ENCODE measurements around the gene ARHGAP22. TPM values are rescaled to one million over a fixed set of nuclear protein-coding genes. Genes with fewer than 3 reads are reported as not detected.

ARHGAP22 gene
- total RNA-seq, 1 donor from 2014 or later: 0.82 TPM

DNA sequence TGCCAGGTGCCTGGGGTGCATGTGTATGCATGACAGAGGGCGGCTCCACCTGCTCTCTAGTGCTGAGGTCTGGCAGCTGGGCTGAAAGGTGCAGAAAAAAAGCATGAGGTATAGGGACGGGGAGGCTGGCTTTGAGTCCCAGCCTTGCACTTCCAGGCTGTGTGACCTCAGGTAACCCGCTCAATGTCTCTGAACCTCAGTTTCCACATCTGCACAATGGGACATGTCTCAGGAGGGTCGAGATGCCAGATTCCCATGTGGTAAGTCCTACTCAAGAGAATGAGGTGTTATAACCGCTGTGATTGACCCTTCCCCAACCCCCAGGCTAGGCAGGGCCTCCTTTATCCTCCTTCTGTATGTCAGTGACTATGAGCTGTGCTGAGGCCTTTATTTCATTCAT is 48.8 kb downstream of the ARHGAP22 start:
- ATAC-seq (ENCODE audit: low read depth) (no peak), DNase-seq (no peak)
- intact Hi-C loops (cut with micrococcal nuclease): loop anchor here (10.0 kb wide), 1 partner anchor 959 kb away; no protein-coding TSS in a partner anchor
- Mint-ChIP-seq H3K4me3 (no peak overlapping the region), H3K36me3 (ENCODE audit: low read depth) (no peaks in the 10 kb centered on the region), H3K27me3 (no peaks in the 10 kb centered on the region), H3K9me3 (no peaks in the 10 kb centered on the region), H3K4me1 (peaks cover 11% of the 10 kb centered on the region), H3K27ac (no peak overlapping the region)
- CTCF ChIA-PET: interaction anchor here (1.2 to 11.4 kb wide), 3 partner anchors 101 to 105 kb away, joined by 3 to 301 read pairs (median 22); no protein-coding TSS in a partner anchor
- POLR2A ChIA-PET: interaction anchor here (0.6 kb wide), 1 partner anchor 56 kb away, joined by 4 read pairs; no protein-coding TSS in a partner anchor
- TF ChIP-seq, protein P1, sequence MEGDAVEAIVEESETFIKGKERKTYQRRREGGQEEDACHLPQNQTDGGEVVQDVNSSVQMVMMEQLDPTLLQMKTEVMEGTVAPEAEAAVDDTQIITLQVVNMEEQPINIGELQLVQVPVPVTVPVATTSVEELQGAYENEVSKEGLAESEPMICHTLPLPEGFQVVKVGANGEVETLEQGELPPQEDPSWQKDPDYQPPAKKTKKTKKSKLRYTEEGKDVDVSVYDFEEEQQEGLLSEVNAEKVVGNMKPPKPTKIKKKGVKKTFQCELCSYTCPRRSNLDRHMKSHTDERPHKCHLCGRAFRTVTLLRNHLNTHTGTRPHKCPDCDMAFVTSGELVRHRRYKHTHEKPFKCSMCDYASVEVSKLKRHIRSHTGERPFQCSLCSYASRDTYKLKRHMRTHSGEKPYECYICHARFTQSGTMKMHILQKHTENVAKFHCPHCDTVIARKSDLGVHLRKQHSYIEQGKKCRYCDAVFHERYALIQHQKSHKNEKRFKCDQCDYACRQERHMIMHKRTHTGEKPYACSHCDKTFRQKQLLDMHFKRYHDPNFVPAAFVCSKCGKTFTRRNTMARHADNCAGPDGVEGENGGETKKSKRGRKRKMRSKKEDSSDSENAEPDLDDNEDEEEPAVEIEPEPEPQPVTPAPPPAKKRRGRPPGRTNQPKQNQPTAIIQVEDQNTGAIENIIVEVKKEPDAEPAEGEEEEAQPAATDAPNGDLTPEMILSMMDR (IDR thresholded peaks at IDR 0.05): no peak

GRCh38 chr10:48555310-48556042 is 49.4 kb downstream of the ARHGAP22 start:
- CTCF ChIA-PET: interaction anchor here (1.2 to 11.4 kb wide), 3 partner anchors 51 to 106 kb away, joined by 3 to 301 read pairs (median 59); partner anchors contain the start of gene ARHGAP22
- no peaks in the 10 kb centered on the region for H3K36me3 Mint-ChIP-seq (ENCODE audit: low read depth)
- DNase-seq: no peak
- ATAC-seq (ENCODE audit: low read depth): no peak
- H3K9me3 Mint-ChIP-seq: no peaks in the 10 kb centered on the region
- POLR2A ChIA-PET: interaction anchor here (0.6 kb wide), 1 partner anchor 56 kb away, joined by 4 read pairs; no protein-coding TSS in a partner anchor
- H3K4me3 Mint-ChIP-seq: no peak overlapping the region
- no peaks in the 10 kb centered on the region for H3K27me3 Mint-ChIP-seq
- TF ChIP-seq, protein P1 (IDR thresholded peaks at IDR 0.05): no peak
- H3K4me1 Mint-ChIP-seq: peaks cover 11% of the 10 kb centered on the region
- intact Hi-C loops (cut with micrococcal nuclease): loop anchor here (10.0 kb wide), 1 partner anchor 959 kb away; no protein-coding TSS in a partner anchor
- H3K27ac Mint-ChIP-seq: no peak overlapping the region

DNA sequence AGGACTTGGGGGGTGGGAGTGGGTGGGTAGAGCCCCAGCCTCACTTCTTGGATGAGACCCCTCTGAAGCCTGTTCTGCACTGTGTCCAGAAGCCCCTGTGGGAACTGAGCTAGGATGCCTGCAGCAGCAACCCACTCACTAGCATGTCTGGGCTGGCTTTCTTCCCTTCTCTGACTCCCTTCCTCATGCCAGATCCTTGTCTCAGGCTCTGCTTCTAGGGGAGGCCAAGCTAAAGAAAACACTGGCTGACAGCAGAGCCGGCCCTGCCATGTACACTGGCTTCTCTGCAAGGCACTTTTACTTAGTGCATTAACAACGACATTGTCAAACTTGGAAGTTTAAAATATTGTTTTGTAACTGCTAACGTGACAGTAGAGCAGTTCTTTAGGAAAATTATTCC is 50.2 kb downstream of the ARHGAP22 start:
- TF ChIP-seq, protein P1 (IDR thresholded peaks at IDR 0.05): no peak
- intact Hi-C loops (cut with micrococcal nuclease): loop anchor here (5.0 to 10.0 kb wide), 2 partner anchors 148 to 960 kb away; no protein-coding TSS in a partner anchor

DNA sequence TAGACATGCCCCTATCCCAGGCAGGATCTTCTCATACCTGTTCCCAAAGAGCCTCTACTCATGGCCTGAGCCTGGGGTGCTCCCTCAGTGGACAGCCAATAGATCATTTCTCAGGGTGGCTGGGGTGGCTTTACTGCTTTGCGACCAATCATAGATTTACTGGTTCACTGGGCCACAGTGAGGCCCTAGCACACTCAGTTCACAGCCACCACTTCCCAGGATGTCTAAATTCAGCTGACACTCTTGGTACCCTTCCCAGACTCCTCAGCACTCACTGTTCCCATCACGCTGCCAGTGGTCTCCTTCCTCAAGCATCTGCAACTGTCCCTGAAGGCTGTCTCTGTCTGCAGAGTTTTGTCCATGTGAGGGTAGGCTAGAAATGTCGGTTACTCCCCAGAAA is 50.6 kb downstream of the ARHGAP22 start:
- DNase-seq (no peak), ATAC-seq (ENCODE audit: low read depth) (no peak)
- TF ChIP-seq, protein P1 (IDR thresholded peaks at IDR 0.05): no peak
- Mint-ChIP-seq H3K4me3 (no peak overlapping the region), H3K36me3 (ENCODE audit: low read depth) (no peaks in the 10 kb centered on the region), H3K27ac (no peak overlapping the region), H3K27me3 (peaks cover 5% of the 10 kb centered on the region), H3K4me1 (peaks cover 11% of the 10 kb centered on the region), H3K9me3 (no peaks in the 10 kb centered on the region)
- CTCF ChIA-PET: interaction anchor here (5.9 to 11.4 kb wide), 2 partner anchors 53 to 103 kb away, joined by 59 to 301 read pairs; partner anchors contain the start of gene ARHGAP22
- POLR2A ChIA-PET: interaction anchor here (2.4 kb wide), 1 partner anchor 102 kb away, joined by 9 read pairs; no protein-coding TSS in a partner anchor
- intact Hi-C loops (cut with micrococcal nuclease): loop anchor here (5.0 to 10.0 kb wide), 2 partner anchors 148 to 961 kb away; no protein-coding TSS in a partner anchor

More for the DNA sequence above, 50.2 kb downstream of the ARHGAP22 start:
- ChIA-PET POLR2A (no interaction called here), CTCF (interaction anchor here (5.9 to 11.4 kb wide), 2 partner anchors 52 to 102 kb away, joined by 59 to 301 read pairs; partner anchors contain the start of gene ARHGAP22)
- no peak overlapping the region for H3K27ac Mint-ChIP-seq
- H3K36me3 Mint-ChIP-seq (ENCODE audit: low read depth): no peaks in the 10 kb centered on the region
- no peaks in the 10 kb centered on the region for H3K9me3 Mint-ChIP-seq
- DNase-seq (no peak), ATAC-seq (ENCODE audit: low read depth) (no peak)
- H3K27me3 Mint-ChIP-seq: peaks cover 4% of the 10 kb centered on the region
- H3K4me1 Mint-ChIP-seq: peaks cover 11% of the 10 kb centered on the region
- H3K4me3 Mint-ChIP-seq: no peak overlapping the region

All from activated B cell treated with CpG ODN at 0.5 μM for 24 hours (primary cell).